ENCODE results near the gene GPX2.
A peak's percentile ranks its signal among the peaks of the same experiment; 100 is the strongest.

The GPX2 gene

GRCh38 chr14:64958743-64959142, 16.2 kb upstream of the GPX2 start:
- H3K4me3 ChIP-seq (ENCODE audit: low read depth, low read length): no peak overlapping the region
- no peaks in the 10 kb centered on the region for H3K4me1 ChIP-seq (ENCODE audit: control insufficient read depth, insufficient read depth, low read length)
- POLR2A ChIA-PET: no interaction called here
- H3K27ac ChIP-seq (ENCODE audit: extremely low read depth, low read depth, low read length): no peak overlapping the region
- H3K36me3 ChIP-seq (ENCODE audit: control insufficient read depth in 2 of 2, insufficient read depth in 1 of 2, low read length in 2 of 2): no peaks in the 10 kb centered on the region; a peak in 1 of 3 replicates
- TF ChIP-seq ZNF624 (tag by site-specific recombination; IDR thresholded peaks at IDR 0.05): no peak
- TF ChIP-seq SCRT2 (tag by site-specific recombination; IDR thresholded peaks at IDR 0.05): peak; percentile 71
- CTCF ChIA-PET: interaction anchor here (0.6 to 1.1 kb wide), 3 partner anchors 23 to 529 kb away, joined by 3 to 4 read pairs (median 3); no protein-coding TSS in a partner anchor
- H3K9me3 ChIP-seq (ENCODE audit: control insufficient read depth, insufficient read depth, low read depth, low read length): no peaks in the 10 kb centered on the region

- no peaks in the 10 kb centered on the region for H3K4me1 ChIP-seq (ENCODE audit: control insufficient read depth, insufficient read depth, low read length)
- H3K36me3 ChIP-seq (ENCODE audit: control insufficient read depth in 2 of 2, insufficient read depth in 1 of 2, low read length in 2 of 2): no peaks in the 10 kb centered on the region; a peak in 1 of 3 replicates
- TF ChIP-seq ZNF433 (tag by site-specific recombination; IDR thresholded peaks at IDR 0.05; ENCODE audit: low read depth): no peak
- TF ChIP-seq ZNF521 (tag by site-specific recombination; IDR thresholded peaks at IDR 0.05): no peak
- TF ChIP-seq SETDB1 (IDR thresholded peaks at IDR 0.05; ENCODE audit: insufficient read length, low read length): no peak
- TF ChIP-seq KLF17 (tag by site-specific recombination; IDR thresholded peaks at IDR 0.05): no peak
- TF ChIP-seq MYNN (tag by site-specific recombination; IDR thresholded peaks at IDR 0.05; ENCODE audit: borderline replicate concordance): no peak
- no peak for TF ChIP-seq ZNF114 (tag by site-specific recombination; IDR thresholded peaks at IDR 0.05)
- TF ChIP-seq ZNF311 (tag by site-specific recombination; IDR thresholded peaks at IDR 0.05; ENCODE audit: borderline replicate concordance): no peak
- no peak for TF ChIP-seq ZBTB21 (tag by site-specific recombination; IDR thresholded peaks at IDR 0.05)
- TF ChIP-seq ELK4 (IDR thresholded peaks at IDR 0.05; ENCODE audit: borderline replicate concordance, low read depth, low read length): no peak
- no peaks in the 10 kb centered on the region for H3K9me3 ChIP-seq (ENCODE audit: control insufficient read depth, insufficient read depth, low read depth, low read length)
- ChIA-PET CTCF (interaction anchor here (0.6 to 1.1 kb wide), 2 partner anchors 23 to 135 kb away, joined by 3 to 4 read pairs; no protein-coding TSS in a partner anchor), POLR2A (no interaction called here)
- H3K4me3 ChIP-seq (ENCODE audit: low read depth, low read length): no peak overlapping the region
- H3K27ac ChIP-seq (ENCODE audit: extremely low read depth, low read depth, low read length): no peak overlapping the region
These were observed 15.7 kb upstream of the GPX2 start for GRCh38 chr14:64958201-64958600.

- CTCF ChIA-PET: interaction anchor here (0.6 to 0.7 kb wide), 2 partner anchors 12 to 64 kb away, joined by 3 to 4 read pairs; no protein-coding TSS in a partner anchor
These were observed 14.3 kb upstream of the GPX2 start for GRCh38 chr14:64956697-64957406.

More at GRCh38 chr14:64956697-64957406, 14.3 kb upstream of the GPX2 start:
- Histone ChIP-seq H3K4me3 (ENCODE audit: low read depth, low read length) (no peak overlapping the region), H3K9me3 (ENCODE audit: control insufficient read depth, insufficient read depth, low read depth, low read length) (no peaks in the 10 kb centered on the region), H3K27ac (ENCODE audit: extremely low read depth, low read depth, low read length) (no peak overlapping the region), H3K36me3 (ENCODE audit: control insufficient read depth in 2 of 2, insufficient read depth in 1 of 2, low read length in 2 of 2) (peaks cover 0 to 5% of the 10 kb centered on the region in 2 experiments; a peak in 2 of 3 replicates), H3K4me1 (ENCODE audit: control insufficient read depth, insufficient read depth, low read length) (no peaks in the 10 kb centered on the region)
- TF ChIP-seq ZNF26 (tag by site-specific recombination; IDR thresholded peaks at IDR 0.05) (no peak), ZNF701 (tag by site-specific recombination; IDR thresholded peaks at IDR 0.05) (no peak)
- POLR2A ChIA-PET: interaction anchor here (0.6 kb wide), 1 partner anchor 33 kb away, joined by 3 read pairs; no protein-coding TSS in a partner anchor

Data from HEK293 (cell line).